ENCODE measurements around the gene PDE6H.

Gene PDE6H

DNA sequence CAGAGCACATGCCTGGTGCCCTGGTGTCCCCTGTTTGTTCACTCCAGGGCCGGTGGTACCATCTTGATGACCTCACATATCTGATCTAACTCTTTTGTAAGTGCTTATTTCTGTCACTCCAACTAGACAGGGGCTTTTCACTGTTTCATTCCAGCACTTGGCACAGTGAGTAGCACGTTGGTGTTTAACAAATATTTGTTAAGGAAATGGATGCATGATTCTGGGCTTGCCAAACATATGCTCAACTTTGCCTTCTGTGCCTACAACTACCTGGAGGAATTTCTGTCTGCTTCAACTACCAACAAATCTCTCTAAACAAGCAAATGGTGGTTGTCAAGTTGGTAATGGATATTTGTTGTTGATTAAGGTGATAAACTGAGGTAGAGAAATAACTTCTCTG lies 31.6 kb downstream of the PDE6H start:
- DNase-seq (ENCODE audit: low spot score) = no peak

DNA sequence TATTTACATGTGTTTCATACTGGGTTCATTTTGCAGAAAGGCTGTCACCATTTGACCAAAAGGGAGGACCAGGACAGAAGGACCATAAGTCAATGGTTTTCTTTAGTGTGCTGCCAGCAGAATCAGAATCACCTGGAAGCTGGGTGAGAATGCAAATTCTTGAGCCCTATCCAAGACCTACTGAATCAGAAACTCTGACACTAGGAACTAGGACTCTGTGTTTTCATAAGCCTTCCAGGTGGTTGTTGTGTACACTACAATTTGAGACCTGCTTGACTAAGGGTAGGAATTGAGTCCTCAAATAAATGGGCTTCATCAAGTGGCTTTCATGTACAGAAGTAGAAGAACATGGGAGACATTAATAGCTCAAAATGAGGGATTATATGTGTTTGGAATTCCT lies 32.2 kb downstream of the PDE6H start:
- DNase-seq (ENCODE audit: low spot score) = no peak

DNA sequence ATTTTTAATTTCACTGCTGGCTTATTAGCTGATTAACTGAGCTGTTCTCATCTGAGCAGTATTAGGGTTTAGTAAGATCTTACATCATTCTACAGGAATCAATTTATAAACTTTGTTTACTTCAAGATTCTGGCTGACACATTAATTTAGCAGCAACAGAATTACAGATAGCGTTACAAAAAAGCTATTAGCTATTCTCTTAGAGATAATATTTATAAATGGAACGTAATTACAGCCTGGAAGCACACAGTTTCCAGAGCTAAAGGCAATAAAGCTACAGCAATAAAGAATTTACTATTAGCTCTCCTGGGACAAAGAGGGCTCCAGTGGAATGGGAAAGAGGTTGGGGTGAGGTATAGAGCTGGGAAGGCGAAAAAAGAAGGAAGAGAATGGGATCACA lies 34.7 kb downstream of the PDE6H start:
- no peak for DNase-seq (ENCODE audit: low spot score)

- no peak for DNase-seq (ENCODE audit: low spot score)
Observed at GRCh38 chr12:15011162-15011561, 38.3 kb downstream of the PDE6H start.

- DNase-seq (ENCODE audit: low spot score) = no peak
Observed at GRCh38 chr12:15013634-15014179, 40.9 kb downstream of the PDE6H start.

GRCh38 chr12:15014708-15015107 lies 41.9 kb downstream of the PDE6H start:
- DNase-seq (ENCODE audit: low spot score) = no peak

DNA sequence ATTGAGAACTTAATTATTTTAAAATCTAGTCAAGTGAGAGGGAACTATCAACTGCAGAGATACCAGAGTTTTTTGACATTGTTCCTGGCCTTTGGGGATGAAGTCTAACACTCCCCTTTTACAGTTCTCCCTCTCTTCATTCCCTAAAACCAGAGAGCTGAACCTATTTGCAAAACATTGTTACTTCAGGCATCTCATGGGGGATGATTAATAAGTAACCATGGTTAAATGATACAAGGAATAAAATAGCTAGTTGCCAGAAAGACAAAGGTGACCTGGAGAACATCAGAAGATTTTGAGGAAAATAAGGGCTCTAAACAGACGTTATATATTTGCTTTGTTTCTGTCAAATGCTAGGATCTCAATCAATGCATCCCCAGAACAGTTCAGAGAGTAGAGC lies 42.3 kb downstream of the PDE6H start:
- DNase-seq (ENCODE audit: low spot score) = no peak

DNA sequence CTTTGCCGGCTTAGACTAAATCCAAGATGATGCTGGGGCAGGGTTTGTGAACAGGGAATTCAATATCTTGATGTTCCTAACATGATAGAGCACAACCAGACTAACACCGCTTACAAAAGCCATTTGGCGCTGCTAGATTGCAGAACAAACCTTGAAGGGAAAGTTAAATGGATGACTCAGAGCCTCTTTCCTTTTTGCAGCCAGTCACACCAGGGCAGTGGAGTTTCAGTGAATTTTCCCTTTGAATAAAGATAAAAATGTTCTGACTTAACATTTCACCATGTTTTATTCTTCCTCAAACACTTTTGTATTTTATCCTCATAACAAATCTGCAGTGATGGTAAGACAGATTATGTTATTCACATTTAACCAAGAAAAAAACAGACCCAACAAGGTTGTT lies 47.3 kb downstream of the PDE6H start:
- no peak for DNase-seq (ENCODE audit: low spot score)

All from putamen (tissue), 1 donor.